Kasumi-1 (cell line): ENCODE measurements around the gene RASEF.
"Not testable (repeated sequence)": the region's sequence is repeated elsewhere in the genome, so short reads cannot be mapped to it uniquely, and the experiment has no call there.

Experiments used
- DNase-seq, 2 experiments: peaks; one replicate each; lab custom pipeline; 2025; lab: John Stamatoyannopoulos, UW

Gene RASEF

GRCh38 chr9:82970359-82970758, 92.6 kb downstream of the RASEF start:
- DNase-seq = no peak

DNA sequence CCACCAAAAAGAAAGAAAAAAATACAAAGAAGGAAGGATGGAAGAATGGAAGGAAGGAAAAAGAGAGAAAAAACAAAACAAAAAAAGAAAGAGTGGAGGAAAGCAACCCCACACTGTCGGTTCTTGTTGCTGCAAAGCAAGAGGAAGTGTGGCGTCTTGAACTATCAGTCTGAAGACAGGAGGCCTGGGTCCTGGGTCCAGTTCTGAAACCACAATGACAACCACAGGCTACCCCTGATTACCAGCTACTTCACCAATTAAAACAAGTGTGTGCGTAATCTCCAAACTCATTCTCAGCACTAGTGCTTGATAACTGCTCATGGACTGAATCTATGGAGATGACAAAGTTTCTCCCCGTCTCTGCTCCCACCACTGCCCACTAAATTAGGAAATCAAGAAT, 93.7 kb downstream of the RASEF start:
- DNase-seq = no peak

- DNase-seq = no peak
These were observed 94.1 kb downstream of the RASEF start for GRCh38 chr9:82968816-82969215.

- no peak for DNase-seq
These were observed 94.6 kb downstream of the RASEF start for GRCh38 chr9:82968388-82968787.

GRCh38 chr9:82961504-82962125, 101.3 kb downstream of the RASEF start:
- DNase-seq = peak; percentile 65 to 80

DNA sequence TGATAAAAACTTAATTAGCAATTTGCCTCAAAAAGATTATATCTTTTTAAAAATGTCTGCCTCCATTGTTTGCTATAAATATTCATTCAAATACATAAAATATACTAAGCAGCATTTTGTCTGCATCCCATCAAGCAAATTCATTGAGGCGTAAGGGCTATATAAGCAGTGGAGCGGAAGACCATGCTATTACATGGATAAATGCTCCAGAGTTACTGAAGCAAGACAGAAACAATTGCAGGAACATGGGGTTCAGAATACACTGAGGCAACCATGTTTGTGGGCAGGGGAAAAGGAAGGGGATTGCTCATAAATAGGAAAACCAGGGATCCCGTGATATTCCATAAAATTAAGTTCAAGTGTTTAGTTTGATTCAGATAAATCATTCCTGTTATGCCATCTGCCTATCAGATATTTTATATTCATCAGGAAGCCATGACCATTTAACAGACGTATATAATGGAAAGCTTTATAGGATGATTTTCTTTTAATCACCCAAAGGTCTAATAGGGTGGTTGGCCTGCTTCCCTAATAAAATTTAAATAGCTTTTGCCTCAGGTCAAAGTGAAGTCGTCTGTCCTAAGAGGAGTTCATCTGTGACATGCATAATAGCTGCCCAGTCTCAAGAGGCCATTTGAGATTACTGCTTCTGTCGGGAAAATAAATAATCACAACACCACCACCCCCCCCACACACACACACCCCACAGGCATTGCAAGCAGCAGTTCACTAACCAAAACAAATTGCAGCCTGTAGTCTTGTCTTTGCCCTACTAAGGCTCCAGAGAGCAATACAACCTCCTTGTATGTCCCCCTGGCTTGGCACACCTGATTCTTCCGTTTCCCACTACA, 105.2 kb downstream of the RASEF start:
- DNase-seq = no peak

- DNase-seq = no peak
These were observed 113.7 kb downstream of the RASEF start for GRCh38 chr9:82949203-82949602.

- DNase-seq = no peak
These were observed 122.6 kb downstream of the RASEF start for GRCh38 chr9:82940376-82940775.

DNA sequence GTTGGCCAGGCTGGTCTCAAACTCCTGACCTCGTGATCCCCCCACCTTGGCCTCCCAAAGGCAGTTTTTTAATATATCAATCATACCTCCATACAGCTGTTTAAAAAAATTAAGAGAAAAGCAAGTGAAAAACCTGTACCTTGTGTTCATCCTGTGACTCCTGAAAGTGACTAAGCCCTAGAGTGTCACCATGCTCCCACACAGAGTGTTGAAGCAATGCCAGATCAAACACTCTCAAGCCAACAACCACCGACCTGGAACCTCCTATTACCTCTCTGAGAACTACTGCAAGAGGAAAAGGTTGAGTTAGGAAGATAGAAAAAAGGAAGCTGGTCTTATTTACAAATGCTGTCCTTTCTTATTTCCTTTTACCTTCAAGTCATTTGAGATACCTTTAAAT, 123.5 kb downstream of the RASEF start:
- DNase-seq = no peak

DNA sequence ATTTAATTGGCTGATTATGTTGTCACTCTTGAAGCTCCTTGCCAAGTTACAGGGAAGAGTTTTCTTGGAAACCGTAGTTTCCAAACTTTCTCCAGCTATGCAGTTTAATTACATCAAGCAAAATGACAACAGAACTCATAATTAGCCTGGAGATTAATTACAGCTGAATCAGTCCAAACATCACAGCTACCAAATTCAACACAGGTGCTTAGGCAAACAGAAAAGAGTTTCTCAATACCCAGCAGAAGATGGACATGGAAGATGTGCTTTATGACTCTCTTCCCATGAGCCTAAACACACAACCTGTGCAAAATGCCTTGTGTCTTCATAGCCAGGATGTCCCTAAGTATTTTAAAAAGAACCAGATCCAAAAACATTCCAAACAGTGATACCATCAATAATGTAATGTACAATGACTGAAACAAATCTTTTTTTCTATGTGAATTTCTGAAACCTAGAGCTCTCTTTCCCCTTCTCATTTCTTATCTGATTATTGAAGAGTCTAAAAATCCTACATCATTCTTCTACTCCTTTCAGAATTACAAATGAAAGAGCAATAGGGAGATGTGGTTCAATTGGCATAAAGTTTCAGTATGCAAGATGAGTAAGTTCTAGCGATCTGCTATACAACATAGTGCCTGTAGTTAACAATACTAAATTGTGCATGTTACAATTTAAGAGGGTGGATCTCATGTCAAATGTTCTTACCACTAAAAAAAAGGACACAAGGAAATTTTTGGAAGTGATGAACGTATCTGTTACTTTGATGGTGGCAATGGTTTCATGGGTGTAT, 124.3 kb downstream of the RASEF start:
- no peak for DNase-seq

- not testable (repeated sequence) for DNase-seq
These were observed 126.4 kb downstream of the RASEF start for GRCh38 chr9:82936561-82936960.

DNA sequence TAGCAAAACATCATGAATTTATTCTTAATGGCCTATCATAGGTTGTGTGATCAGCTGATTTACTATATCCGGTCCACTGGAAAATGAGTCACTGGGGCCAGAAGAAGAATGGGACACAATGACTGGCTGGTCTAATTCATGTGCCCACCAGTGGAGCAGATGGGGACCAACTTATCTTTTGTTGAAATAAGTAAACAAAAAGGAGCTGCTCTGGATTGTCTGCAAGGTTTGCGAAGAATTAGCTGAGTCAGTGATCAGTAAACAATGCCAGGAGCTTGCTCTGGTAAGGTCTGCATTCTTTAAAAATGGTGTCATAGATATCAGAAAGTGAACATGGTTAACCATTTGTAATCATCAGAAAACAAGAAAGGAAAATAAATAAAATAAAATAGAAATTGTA, 128.0 kb downstream of the RASEF start:
- DNase-seq = no peak

- not testable (repeated sequence) for DNase-seq
These were observed 128.9 kb downstream of the RASEF start for GRCh38 chr9:82934025-82934424.

DNA sequence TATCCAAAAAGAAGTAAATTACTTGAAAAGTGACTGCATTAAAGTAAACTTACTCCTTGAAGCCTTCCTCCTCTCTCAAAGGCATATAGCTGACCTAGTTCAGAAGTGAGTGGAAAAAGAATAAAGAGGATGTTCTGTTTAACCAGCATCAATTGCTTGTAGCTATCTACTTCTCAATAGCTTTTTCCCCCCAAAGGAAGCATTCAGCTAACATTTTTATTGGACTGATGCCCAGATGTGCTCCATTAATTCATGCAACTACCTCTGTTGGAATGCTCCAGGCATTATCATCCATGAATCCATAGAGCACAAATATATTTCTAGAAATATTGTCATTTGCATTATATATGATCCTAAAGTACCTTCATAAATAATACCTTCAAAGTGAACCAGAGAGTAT, 132.8 kb downstream of the RASEF start:
- DNase-seq = no peak
